ENCODE measurements around the gene CAND1.
"Not testable (repeated sequence)": the region's sequence is repeated elsewhere in the genome, so short reads cannot be mapped to it uniquely, and the experiment has no call there.

DNA sequence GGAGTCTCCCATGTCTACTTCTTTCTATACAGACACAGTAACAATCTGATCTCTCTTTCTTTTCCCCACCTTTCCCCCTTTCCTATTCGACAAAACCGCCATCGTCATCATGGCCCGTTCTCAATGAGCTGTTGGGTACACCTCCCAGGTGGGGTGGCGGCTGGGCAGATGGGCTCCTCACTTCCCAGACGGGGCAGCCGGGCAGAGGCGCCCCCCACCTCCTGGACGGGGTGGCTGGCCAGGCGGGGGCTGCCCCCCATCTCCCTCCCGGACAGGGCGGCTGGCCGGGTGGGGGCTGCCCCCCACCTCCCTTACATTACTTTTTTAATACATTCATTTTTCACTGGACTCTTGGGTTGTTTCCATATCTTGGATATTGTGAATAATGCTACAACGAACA lies 71.9 kb downstream of the CAND1 start:
- TF ChIP-seq, protein P1, sequence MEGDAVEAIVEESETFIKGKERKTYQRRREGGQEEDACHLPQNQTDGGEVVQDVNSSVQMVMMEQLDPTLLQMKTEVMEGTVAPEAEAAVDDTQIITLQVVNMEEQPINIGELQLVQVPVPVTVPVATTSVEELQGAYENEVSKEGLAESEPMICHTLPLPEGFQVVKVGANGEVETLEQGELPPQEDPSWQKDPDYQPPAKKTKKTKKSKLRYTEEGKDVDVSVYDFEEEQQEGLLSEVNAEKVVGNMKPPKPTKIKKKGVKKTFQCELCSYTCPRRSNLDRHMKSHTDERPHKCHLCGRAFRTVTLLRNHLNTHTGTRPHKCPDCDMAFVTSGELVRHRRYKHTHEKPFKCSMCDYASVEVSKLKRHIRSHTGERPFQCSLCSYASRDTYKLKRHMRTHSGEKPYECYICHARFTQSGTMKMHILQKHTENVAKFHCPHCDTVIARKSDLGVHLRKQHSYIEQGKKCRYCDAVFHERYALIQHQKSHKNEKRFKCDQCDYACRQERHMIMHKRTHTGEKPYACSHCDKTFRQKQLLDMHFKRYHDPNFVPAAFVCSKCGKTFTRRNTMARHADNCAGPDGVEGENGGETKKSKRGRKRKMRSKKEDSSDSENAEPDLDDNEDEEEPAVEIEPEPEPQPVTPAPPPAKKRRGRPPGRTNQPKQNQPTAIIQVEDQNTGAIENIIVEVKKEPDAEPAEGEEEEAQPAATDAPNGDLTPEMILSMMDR (IDR thresholded peaks at IDR 0.05): not testable (repeated sequence)
- not testable (repeated sequence) for TF ChIP-seq RAD21 (conservative IDR thresholded peaks at IDR 0.05 in 1 of 2, IDR thresholded peaks at IDR 0.05 in 1 of 2); POLR2A (IDR thresholded peaks at IDR 0.05; ENCODE audit: low read length); TP53 (CRISPR knock-in tag; IDR thresholded peaks at IDR 0.05); CBX2 (IDR thresholded peaks at IDR 0.05; ENCODE audit: borderline replicate concordance, low read depth); CHD2 (IDR thresholded peaks at IDR 0.05; ENCODE audit: low read length, partially characterized antibody); RFX5 (IDR thresholded peaks at IDR 0.05); EP300 (IDR thresholded peaks at IDR 0.05)
- TF ChIP-seq, protein P2, sequence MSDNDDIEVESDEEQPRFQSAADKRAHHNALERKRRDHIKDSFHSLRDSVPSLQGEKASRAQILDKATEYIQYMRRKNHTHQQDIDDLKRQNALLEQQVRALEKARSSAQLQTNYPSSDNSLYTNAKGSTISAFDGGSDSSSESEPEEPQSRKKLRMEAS (IDR thresholded peaks at IDR 0.05): not testable (repeated sequence)
- TF ChIP-seq, protein P3, sequence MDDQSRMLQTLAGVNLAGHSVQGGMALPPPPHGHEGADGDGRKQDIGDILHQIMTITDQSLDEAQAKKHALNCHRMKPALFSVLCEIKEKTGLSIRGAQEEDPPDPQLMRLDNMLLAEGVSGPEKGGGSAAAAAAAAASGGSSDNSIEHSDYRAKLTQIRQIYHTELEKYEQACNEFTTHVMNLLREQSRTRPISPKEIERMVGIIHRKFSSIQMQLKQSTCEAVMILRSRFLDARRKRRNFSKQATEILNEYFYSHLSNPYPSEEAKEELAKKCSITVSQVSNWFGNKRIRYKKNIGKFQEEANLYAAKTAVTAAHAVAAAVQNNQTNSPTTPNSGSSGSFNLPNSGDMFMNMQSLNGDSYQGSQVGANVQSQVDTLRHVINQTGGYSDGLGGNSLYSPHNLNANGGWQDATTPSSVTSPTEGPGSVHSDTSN (IDR thresholded peaks at IDR 0.05): not testable (repeated sequence)
- TF ChIP-seq, protein P4, sequence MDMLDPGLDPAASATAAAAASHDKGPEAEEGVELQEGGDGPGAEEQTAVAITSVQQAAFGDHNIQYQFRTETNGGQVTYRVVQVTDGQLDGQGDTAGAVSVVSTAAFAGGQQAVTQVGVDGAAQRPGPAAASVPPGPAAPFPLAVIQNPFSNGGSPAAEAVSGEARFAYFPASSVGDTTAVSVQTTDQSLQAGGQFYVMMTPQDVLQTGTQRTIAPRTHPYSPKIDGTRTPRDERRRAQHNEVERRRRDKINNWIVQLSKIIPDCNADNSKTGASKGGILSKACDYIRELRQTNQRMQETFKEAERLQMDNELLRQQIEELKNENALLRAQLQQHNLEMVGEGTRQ (IDR thresholded peaks at IDR 0.05): not testable (repeated sequence)
- TF ChIP-seq, protein P5, sequence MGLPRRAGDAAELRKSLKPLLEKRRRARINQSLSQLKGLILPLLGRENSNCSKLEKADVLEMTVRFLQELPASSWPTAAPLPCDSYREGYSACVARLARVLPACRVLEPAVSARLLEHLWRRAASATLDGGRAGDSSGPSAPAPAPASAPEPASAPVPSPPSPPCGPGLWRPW (IDR thresholded peaks at IDR 0.05): not testable (repeated sequence)
- TF ChIP-seq, protein P6, sequence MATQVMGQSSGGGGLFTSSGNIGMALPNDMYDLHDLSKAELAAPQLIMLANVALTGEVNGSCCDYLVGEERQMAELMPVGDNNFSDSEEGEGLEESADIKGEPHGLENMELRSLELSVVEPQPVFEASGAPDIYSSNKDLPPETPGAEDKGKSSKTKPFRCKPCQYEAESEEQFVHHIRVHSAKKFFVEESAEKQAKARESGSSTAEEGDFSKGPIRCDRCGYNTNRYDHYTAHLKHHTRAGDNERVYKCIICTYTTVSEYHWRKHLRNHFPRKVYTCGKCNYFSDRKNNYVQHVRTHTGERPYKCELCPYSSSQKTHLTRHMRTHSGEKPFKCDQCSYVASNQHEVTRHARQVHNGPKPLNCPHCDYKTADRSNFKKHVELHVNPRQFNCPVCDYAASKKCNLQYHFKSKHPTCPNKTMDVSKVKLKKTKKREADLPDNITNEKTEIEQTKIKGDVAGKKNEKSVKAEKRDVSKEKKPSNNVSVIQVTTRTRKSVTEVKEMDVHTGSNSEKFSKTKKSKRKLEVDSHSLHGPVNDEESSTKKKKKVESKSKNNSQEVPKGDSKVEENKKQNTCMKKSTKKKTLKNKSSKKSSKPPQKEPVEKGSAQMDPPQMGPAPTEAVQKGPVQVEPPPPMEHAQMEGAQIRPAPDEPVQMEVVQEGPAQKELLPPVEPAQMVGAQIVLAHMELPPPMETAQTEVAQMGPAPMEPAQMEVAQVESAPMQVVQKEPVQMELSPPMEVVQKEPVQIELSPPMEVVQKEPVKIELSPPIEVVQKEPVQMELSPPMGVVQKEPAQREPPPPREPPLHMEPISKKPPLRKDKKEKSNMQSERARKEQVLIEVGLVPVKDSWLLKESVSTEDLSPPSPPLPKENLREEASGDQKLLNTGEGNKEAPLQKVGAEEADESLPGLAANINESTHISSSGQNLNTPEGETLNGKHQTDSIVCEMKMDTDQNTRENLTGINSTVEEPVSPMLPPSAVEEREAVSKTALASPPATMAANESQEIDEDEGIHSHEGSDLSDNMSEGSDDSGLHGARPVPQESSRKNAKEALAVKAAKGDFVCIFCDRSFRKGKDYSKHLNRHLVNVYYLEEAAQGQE (IDR thresholded peaks at IDR 0.05): not testable (repeated sequence)

Measured in A549 (cell line).